ENCODE results near the gene SMIM1. TPM values are rescaled to one million over a fixed set of nuclear protein-coding genes. Genes with fewer than 3 reads are reported as not detected.

The SMIM1 gene
- total and polyA plus RNA-seq, 2 experiments from 2014 or later, result 3.2 to 7.2 TPM

DNA sequence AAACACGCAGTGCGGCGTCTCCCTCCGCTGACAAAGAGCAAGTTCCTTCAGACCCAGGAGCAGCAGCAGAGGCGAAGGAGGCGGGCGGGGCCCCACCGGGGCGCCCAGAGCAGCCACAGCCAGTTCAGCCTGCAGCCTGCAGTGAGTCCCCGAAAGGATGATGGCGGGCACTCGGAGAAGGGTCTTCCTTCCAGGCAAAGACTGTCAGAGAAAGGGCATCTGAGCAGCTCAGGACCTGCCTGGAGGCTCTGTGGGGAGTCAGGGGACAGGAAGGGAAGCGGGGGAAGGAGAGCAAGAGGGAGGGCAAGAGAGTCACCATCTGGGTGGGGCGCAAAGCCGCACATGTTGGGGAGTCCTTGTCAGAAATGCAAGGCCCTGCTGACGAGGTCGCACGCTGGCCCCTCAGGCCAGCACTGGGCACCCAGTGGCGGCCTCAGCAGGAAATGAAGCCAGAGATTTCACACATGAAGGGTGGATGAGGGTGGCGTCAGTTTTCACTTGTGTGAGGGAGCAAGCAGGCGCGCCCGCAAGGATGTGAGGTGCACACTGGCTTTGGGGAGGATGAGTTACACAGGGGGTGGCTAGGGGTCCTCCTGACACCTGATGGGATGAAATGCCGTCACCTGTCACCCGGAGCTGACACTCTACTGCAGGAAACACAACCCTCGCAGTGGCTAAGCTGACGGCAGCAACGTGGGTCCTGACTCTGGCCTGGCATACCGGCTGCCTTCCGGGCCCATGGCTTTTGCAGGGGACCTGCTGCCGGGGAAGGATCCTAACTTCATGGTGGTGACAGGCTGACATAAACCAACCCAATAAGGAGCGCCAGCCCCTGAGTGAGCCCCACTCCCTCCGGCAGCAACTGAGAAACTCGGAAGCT is 17.1 kb downstream of the SMIM1 start:
- Mint-ChIP-seq H3K36me3 (ENCODE audit: low read depth) (peaks cover 55% of the 10 kb centered on the region), H3K27ac (peak overlapping the region; percentile 95), H3K27me3 (ENCODE audit: insufficient read depth, low read depth, poor library complexity) (peaks cover 26% of the 10 kb centered on the region), H3K4me3 (peak overlapping the region; percentile 21; the same call in 2 of the 3 replicates), H3K4me1 (peaks cover 43% of the 10 kb centered on the region), H3K9me3 (no peaks in the 10 kb centered on the region)
- H3K4me2 ChIP-seq, result no peak overlapping the region
- no peaks in the 10 kb centered on the region; the same call in 1 of the 2 replicates for H4K20me1 ChIP-seq (replicated peaks; ENCODE audit: insufficient read depth)
- no peak overlapping the region for H3K4me3 ChIP-seq
- peaks cover 12% of the 10 kb centered on the region for H3F3A ChIP-seq (replicated peaks; ENCODE audit: low read depth)
- DNase-seq (ENCODE audit: low spot score), result no peak
- TF ChIP-seq, protein P1, sequence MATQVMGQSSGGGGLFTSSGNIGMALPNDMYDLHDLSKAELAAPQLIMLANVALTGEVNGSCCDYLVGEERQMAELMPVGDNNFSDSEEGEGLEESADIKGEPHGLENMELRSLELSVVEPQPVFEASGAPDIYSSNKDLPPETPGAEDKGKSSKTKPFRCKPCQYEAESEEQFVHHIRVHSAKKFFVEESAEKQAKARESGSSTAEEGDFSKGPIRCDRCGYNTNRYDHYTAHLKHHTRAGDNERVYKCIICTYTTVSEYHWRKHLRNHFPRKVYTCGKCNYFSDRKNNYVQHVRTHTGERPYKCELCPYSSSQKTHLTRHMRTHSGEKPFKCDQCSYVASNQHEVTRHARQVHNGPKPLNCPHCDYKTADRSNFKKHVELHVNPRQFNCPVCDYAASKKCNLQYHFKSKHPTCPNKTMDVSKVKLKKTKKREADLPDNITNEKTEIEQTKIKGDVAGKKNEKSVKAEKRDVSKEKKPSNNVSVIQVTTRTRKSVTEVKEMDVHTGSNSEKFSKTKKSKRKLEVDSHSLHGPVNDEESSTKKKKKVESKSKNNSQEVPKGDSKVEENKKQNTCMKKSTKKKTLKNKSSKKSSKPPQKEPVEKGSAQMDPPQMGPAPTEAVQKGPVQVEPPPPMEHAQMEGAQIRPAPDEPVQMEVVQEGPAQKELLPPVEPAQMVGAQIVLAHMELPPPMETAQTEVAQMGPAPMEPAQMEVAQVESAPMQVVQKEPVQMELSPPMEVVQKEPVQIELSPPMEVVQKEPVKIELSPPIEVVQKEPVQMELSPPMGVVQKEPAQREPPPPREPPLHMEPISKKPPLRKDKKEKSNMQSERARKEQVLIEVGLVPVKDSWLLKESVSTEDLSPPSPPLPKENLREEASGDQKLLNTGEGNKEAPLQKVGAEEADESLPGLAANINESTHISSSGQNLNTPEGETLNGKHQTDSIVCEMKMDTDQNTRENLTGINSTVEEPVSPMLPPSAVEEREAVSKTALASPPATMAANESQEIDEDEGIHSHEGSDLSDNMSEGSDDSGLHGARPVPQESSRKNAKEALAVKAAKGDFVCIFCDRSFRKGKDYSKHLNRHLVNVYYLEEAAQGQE (IDR thresholded peaks at IDR 0.05; ENCODE audit: unreplicated experiment), result no peak
- TF ChIP-seq ZNF114 (CRISPR knock-in tag; IDR thresholded peaks at IDR 0.05) (no peak), ZNF462 (CRISPR knock-in tag; IDR thresholded peaks at IDR 0.05) (no peak), ETS1 (IDR thresholded peaks at IDR 0.05) (no peak), ZNF331 (CRISPR knock-in tag; IDR thresholded peaks at IDR 0.05; ENCODE audit: low read depth) (no peak), POLR2AphosphoS5 (IDR thresholded peaks at IDR 0.05; ENCODE audit: low read depth) (no peak), NANOG (IDR thresholded peaks at IDR 0.05; ENCODE audit: borderline replicate concordance) (no peak), STAT1 (IDR thresholded peaks at IDR 0.05; ENCODE audit: unreplicated experiment) (no peak), CREB1 (CRISPR knock-in tag; IDR thresholded peaks at IDR 0.05; ENCODE audit: low read depth) (no peak)
- no peak overlapping the region for H2AFZ ChIP-seq
- H3K27me3 ChIP-seq (ENCODE audit: insufficient read depth), result no peaks in the 10 kb centered on the region
- peaks cover 58% of the 10 kb centered on the region for H3K79me2 ChIP-seq (replicated peaks; ENCODE audit: insufficient read depth)
- ATAC-seq, result no peak
- H3K9me2 ChIP-seq (ENCODE audit: insufficient read depth), result no peaks in the 10 kb centered on the region
- H3K36me3 ChIP-seq (ENCODE audit: insufficient read depth), result peaks cover 2% of the 10 kb centered on the region
- peaks cover 27% of the 10 kb centered on the region for H3K4me1 ChIP-seq (ENCODE audit: insufficient read depth)
- peak overlapping the region; percentile 63; the same call in 1 of the 2 replicates for H3K27ac ChIP-seq (ENCODE audit: low read depth)

Data from GM23338 (cell line).